ENCODE results near the gene CABLES1.

CABLES1 gene

DNA sequence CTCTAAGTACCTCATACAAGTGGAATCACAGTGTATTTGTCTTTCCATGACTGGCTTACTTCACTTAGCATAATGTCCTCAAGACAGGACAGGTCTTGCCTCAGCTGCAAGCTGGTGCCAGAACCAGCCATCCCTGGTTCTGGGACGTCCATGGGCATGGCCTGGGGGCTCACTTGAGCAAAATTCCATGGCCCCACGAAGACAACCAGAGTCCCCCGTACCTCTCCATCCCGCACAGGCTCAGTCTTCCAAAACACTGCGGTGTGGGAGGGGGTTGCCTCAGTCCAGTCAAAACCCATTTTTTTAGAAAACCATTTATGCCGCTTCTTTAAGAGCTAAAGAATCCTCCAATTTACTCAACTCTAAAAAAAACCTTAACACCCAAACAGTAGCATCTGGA is 21.7 kb upstream of the CABLES1 start:
- no peak for DNase-seq

DNA sequence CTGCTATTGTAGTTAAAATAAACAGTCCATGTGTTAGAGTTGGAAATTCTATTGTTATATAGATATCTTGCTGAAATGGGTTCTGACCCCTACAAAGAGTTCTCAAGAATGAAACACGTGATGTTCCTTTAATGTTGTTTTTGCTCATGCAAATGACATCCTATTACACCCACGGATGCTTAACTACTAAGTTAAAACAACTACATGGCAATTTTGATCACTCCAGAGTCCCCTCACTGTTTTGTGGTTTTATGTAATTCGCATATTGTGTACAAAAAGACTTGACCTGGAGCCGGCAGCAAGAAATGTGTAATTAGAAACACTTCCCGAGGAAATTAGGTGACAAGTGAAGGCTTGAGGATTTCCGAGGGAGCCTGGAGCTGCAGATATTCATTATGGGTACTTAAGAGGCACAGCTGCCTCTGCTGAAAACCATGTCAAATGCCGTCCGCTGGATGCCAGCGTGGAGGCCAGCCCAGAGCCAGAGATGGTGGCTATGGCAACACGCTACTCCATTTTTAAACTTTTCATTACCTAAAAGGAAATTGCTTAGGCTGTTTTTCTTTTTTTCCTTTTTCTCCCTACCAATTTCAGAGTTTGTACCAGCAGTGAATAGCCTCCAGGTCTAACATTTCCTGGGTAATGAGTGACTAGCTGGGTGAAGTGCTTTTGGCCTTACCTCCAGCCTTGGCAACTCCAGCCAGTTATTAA is 21.0 kb upstream of the CABLES1 start:
- DNase-seq = no peak

DNA sequence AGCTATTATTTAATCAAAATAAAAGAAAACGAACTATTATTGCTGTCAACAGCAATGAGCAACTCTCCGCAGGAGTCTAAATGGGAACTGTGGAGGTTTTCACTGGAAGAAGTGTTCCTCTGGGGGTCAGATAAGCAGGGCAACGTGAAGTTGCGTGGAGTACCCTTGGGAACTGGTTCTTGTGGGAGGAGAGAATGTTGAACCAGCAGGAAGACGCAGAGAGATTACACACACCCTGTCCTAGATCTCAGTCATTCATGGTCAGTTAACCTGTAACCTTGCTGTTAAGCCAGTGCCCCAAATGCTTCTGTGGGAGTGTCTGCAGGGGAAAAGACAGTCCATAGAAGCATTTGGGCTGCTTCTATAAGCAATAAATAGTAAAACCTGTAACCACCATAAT is 20.4 kb upstream of the CABLES1 start:
- DNase-seq = no peak

DNA sequence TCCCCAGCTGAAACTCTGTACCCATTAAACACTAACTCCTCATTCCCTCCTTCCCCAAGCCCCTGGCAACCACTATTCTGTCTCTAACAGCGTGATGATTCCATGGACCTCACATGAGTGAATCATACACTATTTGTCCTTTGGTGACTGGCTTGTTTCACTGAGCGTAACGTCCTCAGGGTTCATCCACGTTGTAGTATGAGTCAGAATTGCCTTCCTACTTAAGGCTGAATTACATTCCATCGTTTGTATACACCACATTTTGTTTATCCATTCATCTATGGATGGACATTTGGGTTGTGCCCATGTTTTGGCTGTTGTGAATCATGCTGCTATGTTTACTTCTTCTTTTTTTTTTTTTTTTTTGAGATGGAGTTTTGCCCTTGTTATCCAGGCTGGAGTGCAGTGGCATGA is 19.6 kb upstream of the CABLES1 start:
- DNase-seq = peak; percentile 85

DNA sequence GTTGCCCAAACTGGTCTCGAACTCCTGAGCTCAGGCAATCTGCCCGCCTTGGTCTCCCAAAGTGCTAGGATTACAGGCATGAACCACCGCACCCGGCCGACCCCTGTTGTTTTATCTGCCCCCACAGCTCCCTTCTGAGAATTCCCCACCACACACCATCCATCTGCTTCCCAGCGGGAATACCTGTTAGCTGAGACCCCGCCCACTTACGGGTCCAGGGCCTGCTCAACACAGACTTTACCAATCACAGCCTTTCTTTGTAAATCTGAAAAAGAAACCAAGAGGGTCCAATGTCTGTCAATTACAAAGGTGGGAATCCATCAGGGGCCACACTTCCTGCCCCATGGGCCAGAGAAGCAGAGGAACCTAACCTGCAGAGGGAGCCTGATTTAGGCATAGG is 14.2 kb upstream of the CABLES1 start:
- DNase-seq = no peak

DNA sequence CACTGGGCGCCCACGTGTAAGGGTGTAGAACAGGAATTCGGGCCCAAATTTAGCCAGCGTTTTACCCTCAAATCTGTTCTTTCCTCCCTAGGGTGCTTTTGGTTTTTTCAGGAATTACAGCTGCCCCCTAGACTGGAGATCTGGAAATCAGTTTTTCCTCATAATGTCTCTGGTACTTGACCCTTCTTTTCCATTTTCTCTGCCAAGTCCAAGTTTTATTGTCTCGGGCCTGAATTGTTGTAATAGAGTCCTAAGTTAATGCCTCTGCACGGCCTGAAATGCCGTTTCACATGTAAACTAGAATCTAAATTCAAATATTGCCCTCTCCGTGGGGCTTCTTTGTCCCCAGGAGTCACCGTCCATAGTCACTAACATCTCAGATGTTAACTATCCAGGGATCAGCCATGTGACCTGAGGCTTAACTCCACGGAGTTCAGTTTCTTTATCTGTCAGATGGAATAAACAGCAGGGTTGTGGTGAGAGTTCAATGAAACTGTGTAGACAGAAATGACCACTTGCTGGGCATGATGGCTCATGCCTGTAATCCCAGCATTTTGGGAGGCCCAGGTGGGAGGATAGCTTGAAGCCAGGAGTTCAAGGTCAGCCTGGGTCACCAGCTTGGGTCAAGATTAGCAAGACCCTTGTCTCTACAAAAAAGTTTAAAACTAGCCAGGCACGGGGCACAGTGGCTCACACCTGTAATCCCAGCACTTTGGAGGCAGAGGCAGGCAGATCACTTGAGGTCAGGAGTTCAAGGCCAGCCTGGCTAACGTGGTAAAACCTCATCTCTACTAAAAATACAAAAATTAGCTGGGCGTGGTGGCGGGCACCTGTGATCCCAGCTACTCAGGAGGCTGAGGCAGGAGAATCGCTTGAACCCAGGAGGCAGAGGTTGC is 12.7 kb upstream of the CABLES1 start:
- DNase-seq = no peak

DNA sequence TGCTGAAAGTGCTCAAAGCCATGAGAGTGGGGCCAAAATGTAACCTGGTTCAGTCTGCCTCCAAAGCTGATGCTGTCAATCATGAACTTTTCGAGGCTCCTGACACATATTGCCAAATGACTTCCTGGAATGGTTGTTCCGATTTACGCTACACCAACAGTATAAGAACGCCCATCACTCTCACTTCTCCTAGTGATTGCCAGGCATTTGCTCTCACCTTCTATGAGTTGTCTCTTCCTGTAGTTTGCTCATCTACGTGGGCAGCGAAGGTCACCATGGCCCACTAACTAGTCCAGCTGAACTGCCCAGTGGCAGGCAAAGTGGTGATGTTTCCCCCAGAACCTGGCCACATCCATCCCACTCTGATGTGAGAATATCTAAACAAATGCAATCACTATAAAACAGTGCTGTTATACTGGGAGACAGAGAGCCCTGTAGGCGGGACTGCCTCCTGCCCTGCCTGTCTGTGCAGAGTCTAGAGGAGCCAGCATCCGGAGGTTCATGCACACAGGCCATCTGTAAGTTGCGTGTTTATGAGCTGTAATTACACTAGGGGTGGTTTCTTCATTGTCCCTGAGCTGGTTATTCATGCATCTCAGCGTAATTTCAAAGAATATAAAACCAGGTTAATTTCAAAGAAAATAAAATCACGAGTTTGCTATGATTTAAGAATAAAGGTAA is 8.8 kb upstream of the CABLES1 start:
- DNase-seq = no peak

DNA sequence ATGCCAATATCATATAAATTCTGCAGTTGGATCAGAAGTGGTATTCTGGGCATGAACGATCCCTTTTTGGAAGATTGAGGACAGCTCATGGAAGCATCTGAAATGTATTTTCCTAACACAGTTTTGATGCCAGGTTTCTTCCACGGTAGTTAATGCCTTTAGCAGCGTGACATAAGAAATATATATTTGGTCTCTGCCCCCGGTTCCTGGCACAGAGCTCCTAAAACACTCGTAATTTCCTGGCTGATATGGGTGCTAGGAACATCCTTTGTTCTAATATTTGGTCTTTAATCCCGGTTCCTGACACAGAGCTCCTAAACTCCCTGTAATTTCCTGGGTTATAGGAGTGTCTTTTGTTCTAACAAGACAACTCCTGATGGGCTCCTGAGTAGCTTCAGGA is 8.2 kb upstream of the CABLES1 start:
- no peak for DNase-seq

DNA sequence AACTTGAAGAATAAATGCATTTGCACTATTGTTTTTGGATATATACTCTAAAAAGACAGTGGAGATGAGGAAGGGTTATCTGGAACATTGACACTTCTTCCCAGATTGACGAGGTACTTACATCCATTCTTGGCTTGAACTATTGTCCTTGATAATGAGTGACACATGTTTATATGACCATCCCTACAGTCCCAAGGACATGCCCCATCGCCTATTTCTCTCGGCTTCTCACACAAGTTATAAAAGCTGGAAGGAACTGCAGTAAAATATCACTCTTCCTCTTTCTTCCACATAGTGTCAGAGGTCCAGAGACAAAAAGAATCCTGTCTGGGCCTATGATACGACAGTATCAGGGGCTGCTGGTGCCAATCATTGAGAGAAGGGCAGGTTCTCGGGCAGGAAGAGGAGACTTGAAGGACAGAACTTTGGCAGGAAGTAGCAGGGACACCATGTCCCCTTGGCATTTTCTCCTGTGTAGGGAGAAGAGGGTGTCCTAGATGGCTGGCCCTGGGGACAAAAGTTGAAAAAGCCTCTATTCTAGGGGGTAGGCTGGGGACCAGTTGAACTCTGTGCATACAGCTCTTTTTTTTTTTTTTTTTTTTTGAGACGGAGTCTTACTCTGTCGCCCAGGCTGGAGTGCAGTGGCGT is 5.8 kb upstream of the CABLES1 start:
- no peak for DNase-seq

DNA sequence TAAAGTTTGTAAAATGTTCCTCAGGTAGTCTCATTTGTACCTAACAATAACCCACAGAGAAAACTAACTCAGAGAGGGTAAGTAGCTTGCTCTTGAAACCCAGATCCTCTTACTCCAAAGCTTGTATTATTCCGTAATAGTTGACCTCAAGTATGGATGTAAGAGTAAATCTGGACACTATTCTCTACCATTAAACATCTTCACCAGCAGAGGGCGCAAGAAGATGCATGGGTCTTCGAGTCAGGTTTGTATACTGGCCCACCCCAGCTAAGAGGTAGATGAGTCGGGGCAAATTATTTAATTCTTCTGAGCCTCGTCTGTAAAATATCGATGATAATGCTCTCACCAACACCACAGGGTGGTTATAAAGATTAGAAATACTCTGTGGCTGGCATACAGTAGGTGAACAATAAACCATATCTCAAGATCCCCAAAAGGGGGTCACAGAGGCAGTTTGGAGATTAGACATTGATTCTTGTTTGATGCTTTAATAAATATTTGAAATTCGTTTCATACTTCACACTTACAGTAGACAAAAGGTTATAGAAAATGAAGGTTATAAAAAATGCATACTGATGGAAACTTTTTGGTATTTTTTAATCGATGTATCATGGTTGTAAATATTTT is 3.5 kb upstream of the CABLES1 start:
- DNase-seq = peak; percentile 75

DNA sequence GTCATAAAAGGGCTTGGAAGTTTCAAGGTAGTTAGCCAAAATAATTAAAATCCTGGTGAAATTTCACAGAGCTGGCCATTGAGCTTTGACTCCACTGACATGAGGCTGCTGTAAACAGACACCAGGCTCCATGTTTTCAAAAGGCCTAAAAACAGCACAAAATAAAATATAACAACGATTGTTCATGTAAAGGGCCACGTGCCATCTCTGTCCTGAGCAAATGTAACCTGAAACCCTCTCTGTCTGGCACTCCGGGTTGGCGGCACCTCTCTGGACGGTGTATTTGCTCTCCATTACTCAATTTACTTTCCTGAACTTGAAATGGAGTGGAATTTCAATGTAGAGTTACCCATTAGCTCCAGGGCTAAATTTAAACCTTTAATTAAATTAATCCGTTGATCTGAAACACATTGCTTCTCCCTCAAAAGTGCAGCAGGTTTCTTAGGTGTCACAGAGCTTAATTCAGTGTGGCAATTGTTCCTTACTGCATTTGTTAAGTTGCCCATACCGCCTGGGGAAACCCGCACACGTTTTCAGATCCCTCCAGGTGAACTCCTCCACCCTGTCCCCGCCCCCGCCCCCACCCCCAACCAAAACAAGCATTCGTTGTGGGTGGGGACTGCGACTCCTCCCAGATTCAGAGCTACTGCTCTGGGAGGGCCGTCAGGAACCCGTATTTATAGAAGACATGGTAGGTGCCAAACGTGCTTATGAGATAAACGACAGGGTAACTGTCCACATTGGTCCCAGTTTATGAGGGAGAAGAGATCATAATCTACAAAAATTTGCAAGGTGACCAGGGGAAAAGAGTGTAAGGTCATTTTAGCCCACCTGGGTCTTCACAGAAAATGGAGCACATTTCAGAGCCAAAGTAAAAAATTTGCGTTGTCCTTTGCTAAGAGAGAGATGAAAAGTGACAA is 1.2 kb upstream of the CABLES1 start:
- peak; percentile 88 for DNase-seq

DNA sequence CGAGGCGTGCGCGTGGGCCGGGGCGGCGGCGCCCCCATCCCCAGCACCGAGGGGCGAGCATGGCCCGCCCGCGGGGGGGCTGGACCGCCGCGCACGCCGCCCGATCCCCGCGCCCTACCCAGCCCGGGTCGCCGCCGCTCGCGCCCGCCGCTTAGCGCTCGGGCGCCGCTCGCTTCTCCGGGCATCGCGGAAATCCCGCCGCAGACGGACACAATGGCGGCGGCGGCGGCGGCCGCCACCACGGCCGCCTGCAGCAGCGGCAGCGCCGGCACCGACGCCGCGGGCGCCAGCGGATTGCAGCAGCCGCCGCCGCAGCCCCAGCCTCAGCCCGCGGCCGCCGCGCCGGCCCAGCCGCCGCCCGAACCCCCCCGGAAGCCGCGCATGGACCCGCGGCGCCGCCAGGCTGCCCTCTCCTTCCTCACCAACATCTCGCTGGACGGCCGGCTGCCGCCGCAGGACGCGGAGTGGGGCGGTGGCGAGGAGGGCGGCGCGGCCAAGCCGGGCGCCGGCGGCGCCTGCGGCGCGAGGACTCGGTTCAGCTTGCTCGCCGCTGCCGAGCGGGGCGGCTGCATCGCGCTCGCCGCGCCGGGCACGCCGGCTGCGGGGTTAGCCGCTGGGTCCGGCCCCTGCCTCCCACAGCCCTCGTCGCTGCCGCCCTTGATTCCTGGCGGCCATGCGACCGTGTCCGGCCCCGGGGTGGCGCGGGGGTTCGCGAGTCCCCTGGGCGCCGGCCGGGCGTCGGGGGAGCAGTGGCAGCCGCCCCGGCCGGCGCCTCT is 453 bp downstream of the CABLES1 start:
- peak; percentile 67 for DNase-seq

DNA sequence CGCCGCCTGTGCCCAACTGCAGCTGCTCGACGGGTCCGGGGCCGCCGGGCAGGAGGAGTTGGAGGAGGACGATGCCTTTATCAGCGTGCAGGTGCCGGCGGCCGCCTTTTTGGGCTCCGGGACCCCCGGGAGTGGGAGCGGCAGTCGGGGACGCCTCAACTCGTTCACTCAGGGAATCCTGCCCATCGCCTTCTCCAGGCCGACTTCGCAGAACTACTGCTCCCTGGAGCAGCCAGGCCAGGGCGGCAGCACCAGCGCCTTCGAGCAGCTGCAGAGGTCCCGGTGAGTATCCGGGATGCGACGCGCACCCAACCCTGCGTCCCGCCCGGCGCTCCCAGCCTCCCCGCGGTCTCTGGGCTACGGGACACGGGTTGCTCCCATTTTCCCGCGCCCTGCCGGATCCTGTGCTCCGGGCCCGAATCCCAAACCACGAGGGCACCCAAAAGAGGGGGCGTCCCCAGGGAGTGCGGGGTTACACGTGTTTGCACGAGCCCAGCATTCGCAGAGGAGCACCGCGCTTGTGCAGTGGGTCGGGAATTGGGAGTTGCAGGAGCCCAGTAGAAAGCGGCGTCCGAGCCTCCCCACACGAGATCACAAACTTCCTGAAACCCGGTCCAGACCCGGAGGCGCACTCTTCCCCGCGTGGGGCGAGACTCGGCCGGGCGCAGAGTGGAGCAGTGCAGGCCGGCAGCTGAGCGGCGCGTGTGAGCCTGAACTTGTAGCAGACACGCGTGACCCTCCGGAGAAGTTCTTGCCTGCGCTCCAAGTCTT is 1.2 kb downstream of the CABLES1 start:
- peak; percentile 59 for DNase-seq

DNA sequence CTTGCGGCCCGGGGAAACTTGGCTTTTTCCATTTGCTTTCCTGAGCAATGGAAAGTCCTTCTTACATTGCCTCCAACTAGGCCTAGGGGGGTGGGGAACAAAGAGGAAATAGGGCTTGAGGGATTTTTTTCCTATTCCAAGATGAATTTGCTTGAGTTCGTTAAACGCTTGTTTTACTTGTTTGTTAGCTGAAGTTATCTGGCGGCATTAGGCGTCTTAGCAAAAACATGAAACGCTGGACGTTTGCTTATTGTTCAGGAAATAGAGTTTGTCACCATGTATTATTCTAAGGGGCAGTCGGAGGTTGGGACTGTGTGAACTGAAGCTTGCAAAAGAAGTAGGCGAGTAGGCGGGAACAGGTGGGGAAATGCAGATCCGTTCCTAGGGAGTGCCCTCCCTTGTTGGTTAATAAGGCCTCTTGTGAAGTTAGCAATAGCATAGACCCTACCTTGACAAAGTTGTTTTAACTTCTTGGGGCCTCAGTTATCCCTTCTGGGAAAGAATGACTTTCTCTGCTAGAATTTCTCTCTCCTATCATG is 1.9 kb downstream of the CABLES1 start:
- DNase-seq = peak; percentile 57

DNA sequence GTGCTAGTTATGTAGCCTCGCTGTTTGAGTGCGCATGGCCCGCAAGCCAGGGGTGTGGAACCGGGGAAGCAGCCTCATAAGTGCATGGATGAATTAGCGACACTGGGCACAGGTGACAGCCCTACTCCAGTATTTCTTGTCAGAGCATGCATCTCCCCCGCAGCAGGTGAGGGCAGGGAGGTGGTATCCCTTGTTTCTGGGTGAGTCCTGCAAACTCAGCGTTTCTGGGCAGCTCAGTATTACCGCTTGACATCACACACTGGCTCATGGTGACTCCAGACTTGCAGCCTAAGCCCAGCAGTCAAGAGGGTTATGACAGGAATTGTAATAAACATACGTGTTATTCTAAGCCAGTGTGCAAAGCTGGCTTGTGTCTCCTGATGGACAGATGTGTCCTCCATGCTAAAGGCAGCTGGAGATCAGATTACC is 2.5 kb downstream of the CABLES1 start:
- peak; percentile 73 for DNase-seq

DNA sequence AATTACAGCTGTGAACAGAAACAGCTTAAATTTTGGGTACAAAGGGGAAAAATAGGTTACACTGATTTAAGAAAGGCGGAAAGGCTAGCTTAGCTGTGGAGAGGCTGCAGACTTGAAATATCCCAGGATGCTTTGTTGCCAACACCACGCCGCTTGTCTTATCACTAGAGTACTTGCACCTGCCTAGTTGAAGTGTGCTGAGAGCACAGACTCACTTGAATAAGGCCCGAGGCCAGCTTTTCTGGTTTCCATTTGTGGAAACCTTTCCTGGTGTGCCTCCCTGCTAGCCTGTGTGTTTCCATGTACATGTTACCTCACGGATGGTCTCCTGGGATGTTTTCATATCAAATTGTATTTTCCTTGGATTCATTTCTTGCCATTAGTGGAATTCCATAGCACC is 3.2 kb downstream of the CABLES1 start:
- peak; percentile 87 for DNase-seq

DNA sequence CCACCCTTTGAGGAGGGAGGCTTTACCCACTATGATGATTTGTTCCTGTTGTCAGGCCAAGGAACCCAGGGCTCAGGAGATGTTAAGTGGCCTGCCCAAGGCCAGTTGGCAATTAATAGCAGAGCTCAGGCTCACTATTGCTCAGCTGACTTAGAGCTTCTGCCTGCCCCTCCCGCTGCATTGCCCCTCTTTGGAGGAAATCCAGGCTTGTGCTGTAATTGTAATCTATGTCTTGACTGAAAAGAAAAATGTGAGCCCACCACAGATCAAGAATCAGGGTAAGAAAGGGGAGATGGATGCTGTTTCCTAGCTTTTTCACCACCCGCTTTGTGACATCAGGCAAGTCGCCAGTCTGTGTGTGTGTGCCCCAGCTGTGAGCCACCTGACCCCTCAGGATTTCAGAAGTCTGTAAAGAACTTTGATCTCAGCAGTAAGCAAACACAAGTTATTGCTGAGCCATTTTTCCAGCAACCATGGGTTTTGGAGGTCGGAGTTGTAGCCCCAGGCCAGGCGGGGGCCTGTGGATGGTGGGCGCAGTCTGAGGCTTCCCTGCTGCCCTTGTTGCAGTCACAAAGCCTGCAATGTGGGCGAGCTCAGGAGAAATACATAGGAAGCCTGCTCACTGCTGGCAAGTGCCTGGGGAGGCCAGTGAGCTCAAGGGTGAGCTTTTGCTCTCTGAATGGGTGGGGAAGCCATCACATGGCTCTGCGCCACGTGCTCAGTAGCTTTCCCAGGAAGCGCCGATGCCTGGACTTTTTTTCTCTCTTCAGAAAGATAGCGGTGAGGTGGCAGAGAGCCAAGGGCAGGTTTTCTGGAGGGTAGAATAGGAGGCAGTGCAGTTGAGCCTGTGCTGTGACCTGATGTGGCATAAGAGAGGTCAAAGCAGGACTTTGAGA is 6.1 kb downstream of the CABLES1 start:
- DNase-seq = peak; percentile 17

DNA sequence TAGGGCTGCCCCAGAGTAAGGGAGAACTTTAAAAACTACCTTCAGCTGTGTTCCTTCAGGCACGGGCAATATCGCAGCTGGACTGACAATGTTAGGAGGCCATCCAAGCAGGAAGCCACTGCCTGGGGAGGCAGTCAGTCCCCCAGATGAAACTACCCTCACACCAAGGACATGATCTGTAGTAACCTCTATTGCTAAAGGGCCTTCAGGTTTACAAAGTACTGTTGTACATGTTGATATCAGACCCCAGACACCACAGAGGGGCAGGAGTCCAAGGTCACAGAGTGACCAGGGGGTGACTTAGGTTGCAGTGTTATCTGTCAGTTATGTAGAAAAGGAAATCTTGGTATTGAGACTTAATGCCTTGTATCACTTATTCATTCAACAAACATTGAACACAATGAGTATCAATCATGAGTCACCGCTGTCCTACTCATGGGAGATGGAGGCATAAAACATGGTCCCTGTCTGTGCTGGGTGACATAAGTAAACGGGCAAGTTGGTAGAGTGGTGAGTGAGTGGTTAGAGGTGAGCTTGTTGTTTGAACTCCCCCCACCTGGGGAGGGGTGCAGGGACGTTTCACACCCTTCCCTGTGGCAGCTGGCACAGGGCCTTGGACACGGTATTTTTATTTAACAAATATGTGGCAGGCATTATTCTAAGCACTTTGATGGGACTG is 7.1 kb downstream of the CABLES1 start:
- DNase-seq = peak; percentile 35

Data from DMS53 (cell line).